ENCODE measurements around the gene SYT6.
A peak's percentile ranks its signal among the peaks of the same experiment; 100 is the strongest.

Gene SYT6

GRCh38 chr1:114154146-114154962, 685 bp upstream of the SYT6 start:
- DNase-seq (ENCODE audit: low spot score): no peak

GRCh38 chr1:114152508-114153260, 985 bp downstream of the SYT6 start:
- peak; percentile 82 for DNase-seq (ENCODE audit: low spot score)

- peak; percentile 44 for DNase-seq (ENCODE audit: low spot score)
Observed at GRCh38 chr1:114152089-114152507, 1.6 kb downstream of the SYT6 start.

GRCh38 chr1:114150016-114150415, 3.7 kb downstream of the SYT6 start:
- DNase-seq (ENCODE audit: low spot score): no peak

- DNase-seq (ENCODE audit: low spot score): no peak
Observed at GRCh38 chr1:114149211-114149610, 4.5 kb downstream of the SYT6 start.

- no peak for DNase-seq (ENCODE audit: low spot score)
Observed at GRCh38 chr1:114145504-114146151, 8.0 kb downstream of the SYT6 start.

GRCh38 chr1:114144016-114144415, 9.7 kb downstream of the SYT6 start:
- no peak for DNase-seq (ENCODE audit: low spot score)

GRCh38 chr1:114139540-114139939, 14.1 kb downstream of the SYT6 start:
- DNase-seq (ENCODE audit: low spot score): no peak

- no peak for DNase-seq (ENCODE audit: low spot score)
Observed at GRCh38 chr1:114137497-114137896, 16.2 kb downstream of the SYT6 start.

GRCh38 chr1:114135786-114136185, 17.9 kb downstream of the SYT6 start:
- DNase-seq (ENCODE audit: low spot score): no peak

GRCh38 chr1:114134518-114134917, 19.2 kb downstream of the SYT6 start:
- DNase-seq (ENCODE audit: low spot score): no peak

- DNase-seq (ENCODE audit: low spot score): no peak
Observed at GRCh38 chr1:114133129-114133528, 20.5 kb downstream of the SYT6 start.

- DNase-seq (ENCODE audit: low spot score): no peak
Observed at GRCh38 chr1:114131526-114132220, 22.0 kb downstream of the SYT6 start.

- DNase-seq (ENCODE audit: low spot score): no peak
Observed at GRCh38 chr1:114130846-114131525, 22.7 kb downstream of the SYT6 start.

GRCh38 chr1:114130213-114130612, 23.5 kb downstream of the SYT6 start:
- DNase-seq (ENCODE audit: low spot score): no peak

GRCh38 chr1:114128293-114128692, 25.4 kb downstream of the SYT6 start:
- no peak for DNase-seq (ENCODE audit: low spot score)

- no peak for DNase-seq (ENCODE audit: low spot score)
Observed at GRCh38 chr1:114126261-114127095, 27.2 kb downstream of the SYT6 start.

- no peak for DNase-seq (ENCODE audit: low spot score)
Observed at GRCh38 chr1:114124644-114125043, 29.0 kb downstream of the SYT6 start.

- no peak for DNase-seq (ENCODE audit: low spot score)
Observed at GRCh38 chr1:114122941-114123618, 30.6 kb downstream of the SYT6 start.

GRCh38 chr1:114118351-114118990, 35.2 kb downstream of the SYT6 start:
- no peak for DNase-seq (ENCODE audit: low spot score)
